ENCODE results near the gene ABCA6.

DNA sequence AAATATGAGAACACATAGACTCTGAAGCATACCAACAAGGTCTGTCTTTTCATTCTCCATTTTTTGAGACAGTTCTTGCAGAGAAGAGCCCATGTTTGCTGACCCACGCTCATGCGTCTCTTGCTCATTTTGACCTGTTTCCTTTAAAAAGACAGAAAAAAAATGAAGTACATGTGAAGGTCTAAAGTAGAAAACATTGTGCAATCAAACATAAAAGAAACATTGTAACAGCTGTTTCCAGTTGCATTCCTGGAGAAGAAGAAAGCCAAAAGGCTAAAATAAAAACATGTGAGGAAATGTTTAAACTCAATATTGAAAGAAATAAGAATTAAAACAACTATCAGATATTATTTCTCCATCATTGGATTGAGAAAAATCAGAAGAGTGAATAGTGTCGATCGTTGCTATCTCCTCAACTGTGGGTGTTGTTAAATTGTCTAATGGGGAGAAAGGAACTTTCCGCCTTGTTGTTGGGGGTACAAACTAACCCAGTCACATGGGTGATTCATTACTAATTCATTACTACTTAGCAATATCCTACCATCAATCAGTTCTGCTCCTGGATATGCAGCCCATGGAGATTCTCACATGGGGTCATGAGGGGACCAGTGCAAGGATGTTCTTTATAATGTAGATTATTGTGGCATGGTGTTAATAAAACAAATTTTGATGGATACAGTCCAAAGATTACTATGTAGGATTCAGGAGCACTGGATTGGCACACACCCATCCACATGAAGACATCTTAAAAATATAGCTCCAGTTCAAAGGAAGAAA is 90.5 kb downstream of the ABCA6 start:
- TF ChIP-seq, protein P1, sequence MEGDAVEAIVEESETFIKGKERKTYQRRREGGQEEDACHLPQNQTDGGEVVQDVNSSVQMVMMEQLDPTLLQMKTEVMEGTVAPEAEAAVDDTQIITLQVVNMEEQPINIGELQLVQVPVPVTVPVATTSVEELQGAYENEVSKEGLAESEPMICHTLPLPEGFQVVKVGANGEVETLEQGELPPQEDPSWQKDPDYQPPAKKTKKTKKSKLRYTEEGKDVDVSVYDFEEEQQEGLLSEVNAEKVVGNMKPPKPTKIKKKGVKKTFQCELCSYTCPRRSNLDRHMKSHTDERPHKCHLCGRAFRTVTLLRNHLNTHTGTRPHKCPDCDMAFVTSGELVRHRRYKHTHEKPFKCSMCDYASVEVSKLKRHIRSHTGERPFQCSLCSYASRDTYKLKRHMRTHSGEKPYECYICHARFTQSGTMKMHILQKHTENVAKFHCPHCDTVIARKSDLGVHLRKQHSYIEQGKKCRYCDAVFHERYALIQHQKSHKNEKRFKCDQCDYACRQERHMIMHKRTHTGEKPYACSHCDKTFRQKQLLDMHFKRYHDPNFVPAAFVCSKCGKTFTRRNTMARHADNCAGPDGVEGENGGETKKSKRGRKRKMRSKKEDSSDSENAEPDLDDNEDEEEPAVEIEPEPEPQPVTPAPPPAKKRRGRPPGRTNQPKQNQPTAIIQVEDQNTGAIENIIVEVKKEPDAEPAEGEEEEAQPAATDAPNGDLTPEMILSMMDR (IDR thresholded peaks at IDR 0.05) = no peak
- TF ChIP-seq EZH2phosphoT487 (IDR thresholded peaks at IDR 0.05) = no peak

Data from neural progenitor cell (in vitro differentiated cells).